IPS-NIHi7 (cell line): ENCODE measurements around the gene IL25.
"Not testable (repeated sequence)": the region's sequence is repeated elsewhere in the genome, so short reads cannot be mapped to it uniquely, and the experiment has no call there.

Experiments used
- DNase-seq: peaks from one replicate; pipeline ENCODE4 v3.0.0; 2012; ENCODE audit warnings: mixed read lengths; ENCODE audit errors: extremely low spot score

IL25 gene

GRCh38 chr14:23388996-23389395 is 16.4 kb downstream of the IL25 start:
- no peak for DNase-seq

- no peak for DNase-seq
Observed at GRCh38 chr14:23389396-23389795, 16.8 kb downstream of the IL25 start.

DNA sequence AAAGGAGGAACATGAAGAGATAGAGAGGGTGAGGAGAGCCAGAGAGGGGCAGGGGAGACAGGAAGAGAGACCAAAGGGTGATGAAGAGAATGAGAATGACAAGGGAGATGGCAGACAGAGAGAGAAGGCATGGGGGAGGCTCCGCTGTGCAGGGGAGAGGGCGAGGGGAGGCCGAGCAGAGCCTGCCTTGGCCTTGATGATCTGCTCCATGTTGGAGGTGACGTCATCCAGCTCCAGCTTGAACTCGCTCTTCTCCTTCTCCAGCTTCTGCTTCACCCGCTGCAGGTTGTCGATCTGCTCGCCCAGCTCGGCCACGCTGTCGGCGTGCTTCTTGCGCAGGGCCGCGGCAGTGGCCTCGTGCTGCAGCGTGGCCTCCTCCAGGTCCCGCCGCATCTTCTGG is 17.3 kb downstream of the IL25 start:
- not testable (repeated sequence) for DNase-seq

DNA sequence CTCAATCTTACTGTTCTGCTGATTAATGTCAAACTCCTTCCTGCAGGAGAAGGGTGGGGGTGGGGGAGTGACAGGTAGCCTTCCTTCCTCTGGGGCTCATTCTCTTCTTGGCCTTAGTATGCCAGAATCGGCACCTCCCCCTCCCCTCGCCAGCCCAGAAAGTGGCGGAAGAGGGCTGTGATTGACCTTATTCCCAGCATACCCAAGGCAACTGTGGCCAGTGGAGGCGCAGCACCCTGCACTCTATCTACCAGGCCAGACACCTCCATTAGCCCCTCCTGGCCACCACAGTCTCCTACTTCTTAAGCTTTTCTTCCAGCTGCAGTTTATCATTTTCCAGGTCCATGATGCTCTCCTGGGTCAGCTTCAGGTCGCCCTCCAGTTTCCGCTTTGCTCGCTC is 20.0 kb downstream of the IL25 start:
- DNase-seq: no peak

GRCh38 chr14:23396126-23396525 is 23.5 kb downstream of the IL25 start:
- DNase-seq: no peak

- no peak for DNase-seq
Observed at GRCh38 chr14:23396781-23397407, 24.3 kb downstream of the IL25 start.

GRCh38 chr14:23398348-23398747 is 25.7 kb downstream of the IL25 start:
- no peak for DNase-seq

DNA sequence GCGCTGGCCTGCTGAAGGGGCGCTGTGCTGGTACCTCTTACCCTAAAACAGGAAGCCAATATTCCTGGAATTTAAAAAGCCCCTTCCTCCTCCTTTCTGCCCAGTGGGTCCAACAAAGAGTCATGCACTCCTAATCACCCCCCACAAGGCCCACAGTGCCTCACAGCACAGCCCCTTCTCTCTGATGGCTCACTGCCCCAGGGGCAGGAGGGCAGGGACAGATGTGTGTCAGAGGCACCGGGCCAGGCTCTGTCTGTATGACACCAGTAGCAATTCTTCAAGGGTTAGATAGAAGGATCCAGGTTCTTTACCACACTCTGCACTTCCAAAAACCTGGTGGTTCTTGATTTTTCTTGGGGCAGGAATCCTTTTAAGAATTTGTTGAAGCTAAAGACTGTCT is 26.5 kb downstream of the IL25 start:
- no peak for DNase-seq

DNA sequence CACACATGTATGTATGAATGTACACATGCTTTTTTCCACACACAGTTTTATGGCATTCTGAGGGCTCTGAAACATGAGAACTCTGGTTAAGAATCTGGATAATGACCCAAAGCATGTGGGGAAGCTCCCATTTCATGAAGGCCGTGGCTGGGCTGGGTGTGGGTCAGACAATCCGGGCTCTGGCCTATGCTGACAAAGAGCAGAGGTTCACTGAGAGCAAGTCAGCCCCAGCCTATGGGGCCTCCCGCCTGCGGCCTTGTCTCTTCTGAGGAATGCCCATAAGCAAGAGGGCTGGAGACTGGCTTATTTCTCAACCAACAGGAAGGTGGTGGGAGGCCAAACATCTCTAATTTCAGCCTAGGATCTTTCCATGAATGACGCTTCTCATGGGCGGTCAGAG is 27.0 kb downstream of the IL25 start:
- no peak for DNase-seq

- not testable (repeated sequence) for DNase-seq
Observed at GRCh38 chr14:23400496-23401149, 28.0 kb downstream of the IL25 start.

DNA sequence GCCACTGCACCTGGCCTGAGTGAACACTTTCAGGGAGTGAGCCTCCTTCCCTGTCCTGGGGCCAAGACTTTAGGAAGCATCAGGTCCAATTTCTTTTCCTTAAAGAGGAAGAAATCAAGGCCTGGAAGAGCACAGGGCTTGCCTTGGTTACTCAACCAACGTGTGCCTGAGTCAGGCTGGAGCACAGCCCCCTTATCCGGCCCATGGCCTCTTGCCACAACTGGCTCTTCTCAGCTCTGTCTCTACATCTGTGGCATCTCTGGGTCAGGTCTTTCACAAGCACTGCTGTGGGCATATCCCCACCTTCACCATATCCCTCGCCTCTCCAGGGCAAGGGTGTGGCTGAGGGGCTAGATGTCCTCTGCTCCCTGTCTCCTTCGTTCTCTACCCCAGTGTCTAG is 28.7 kb downstream of the IL25 start:
- DNase-seq: no peak

GRCh38 chr14:23402296-23403138 is 29.9 kb downstream of the IL25 start:
- peak; percentile 43 for DNase-seq

DNA sequence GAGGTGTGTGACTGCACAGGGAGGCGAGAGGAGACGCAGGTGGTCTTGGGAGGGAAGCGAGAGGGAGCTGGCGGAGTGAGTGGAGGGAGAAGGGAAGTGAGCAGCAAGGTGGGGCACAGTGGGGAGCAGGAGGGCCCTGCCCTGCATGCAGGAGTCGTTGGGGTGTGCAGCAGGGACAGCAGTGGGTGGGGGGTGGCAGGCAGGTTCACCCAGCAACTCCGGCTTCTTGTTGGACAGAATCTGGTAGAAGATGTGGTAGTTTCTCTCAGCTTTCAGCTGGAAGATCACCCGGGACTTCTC is 30.5 kb downstream of the IL25 start:
- DNase-seq: no peak

DNA sequence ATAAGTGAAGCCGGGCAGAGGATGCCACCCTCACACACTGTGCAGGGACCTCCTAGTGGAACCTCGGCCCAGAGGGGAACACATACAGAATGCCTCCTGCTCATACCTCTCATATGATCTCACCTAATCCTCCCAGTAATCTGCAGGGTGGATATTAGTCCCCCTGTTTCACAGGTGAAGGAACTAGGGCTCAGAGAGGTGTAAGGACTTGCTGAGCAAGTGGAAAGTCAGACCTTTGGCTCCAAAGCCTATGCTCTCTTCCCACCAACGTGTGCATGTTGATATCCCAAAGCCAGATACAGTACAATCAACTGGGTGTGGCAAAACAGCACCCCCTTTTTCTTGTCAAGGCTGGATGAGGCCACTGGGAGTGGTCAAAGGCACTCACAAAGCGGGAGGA is 31.3 kb downstream of the IL25 start:
- DNase-seq: no peak

- DNase-seq: no peak
Observed at GRCh38 chr14:23404331-23404900, 31.8 kb downstream of the IL25 start.

GRCh38 chr14:23405096-23405495 is 32.5 kb downstream of the IL25 start:
- DNase-seq: no peak

DNA sequence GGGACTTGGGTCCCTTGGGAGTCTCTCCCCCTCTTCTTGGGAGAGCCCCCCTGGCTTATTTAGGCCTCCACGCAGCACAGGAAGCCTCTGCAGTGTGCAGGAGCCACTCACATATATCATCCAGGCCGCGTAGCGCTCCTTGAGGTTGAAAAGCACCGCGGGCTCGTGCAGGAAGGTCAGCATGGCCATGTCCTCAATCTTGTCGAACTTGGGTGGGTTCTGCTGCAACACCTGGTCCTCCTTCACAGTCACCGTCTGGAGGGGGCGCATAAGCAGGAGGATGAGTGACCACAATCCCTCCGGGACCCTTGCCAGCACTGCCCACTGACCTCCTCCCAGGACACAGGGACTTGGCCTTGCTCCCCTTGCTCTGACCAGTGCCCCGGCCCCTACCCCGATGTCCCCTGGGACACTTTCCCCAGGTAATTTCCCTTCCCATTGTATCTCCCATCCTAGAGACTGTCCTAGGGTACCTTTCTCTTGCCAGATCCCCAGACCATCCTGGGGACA is 33.0 kb downstream of the IL25 start:
- no peak for DNase-seq

DNA sequence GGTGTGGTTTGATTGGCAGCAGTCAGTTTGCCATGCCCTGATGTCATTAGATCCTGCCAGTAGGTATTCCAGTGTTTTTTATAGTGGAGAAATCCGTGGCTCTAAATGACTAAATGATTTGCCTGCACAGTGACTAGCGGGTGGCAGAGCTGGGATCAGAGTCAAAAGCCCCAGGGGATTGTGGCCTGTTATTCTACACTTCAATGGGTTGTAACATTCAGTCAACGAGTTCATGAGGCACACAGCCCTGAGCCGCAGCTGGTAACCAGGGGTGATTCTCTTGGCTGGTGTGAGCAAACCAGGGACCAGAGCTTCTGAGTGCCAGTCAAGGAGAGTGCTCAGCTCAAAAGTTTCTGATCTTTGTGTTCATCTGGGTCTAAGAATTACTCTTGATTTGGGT is 33.6 kb downstream of the IL25 start:
- DNase-seq: no peak

DNA sequence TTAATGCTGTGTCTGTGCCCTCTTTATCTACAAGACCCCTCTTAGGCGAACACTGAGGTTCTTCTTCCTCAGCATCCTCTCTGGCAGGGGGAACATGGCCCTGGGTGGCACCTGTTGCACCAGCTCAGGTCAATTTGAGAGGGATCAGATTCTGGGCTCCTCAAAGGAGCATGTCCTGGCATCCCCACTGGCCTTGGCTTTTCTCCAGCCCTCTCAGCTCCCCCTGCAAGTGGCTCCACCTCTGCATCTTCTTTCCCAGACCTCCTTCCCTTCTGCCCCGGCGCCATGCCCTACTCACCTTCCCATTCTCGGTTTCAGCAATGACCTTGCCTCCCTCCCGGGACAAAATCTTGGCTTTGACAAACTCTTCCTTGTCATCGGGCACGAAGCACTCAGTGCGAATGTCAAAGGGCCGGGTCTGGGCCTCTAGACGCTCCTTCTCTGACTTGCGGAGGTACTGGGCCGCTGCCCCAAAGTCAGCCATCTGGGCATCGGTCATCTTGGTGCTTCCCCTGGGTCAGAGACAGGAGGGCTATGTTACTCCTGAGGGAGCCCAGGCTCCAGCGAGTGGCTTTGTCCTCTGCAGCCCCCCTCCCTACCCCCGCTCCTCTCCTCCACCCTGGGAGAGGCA is 34.2 kb downstream of the IL25 start:
- DNase-seq: no peak

GRCh38 chr14:23407516-23408306 is 35.1 kb downstream of the IL25 start, which contains the start of gene MYH6:
Gene MYH6 (minus strand): TSS chr14:23408273. CDS start chr14:23407223, 1,050 bp downstream.
- DNase-seq: no peak

GRCh38 chr14:23408307-23408630 is 35.7 kb downstream of the IL25 start:
- DNase-seq: no peak
